ENCODE results near the gene LNPEP.

Gene LNPEP

GRCh38 chr5:97085459-97086181 lies 149.7 kb downstream of the LNPEP start:
- Histone ChIP-seq H3K4me2 (ENCODE audit: low read depth, low read length, poor library complexity, severe bottlenecking) (no peak overlapping the region), H3K9ac (ENCODE audit: low read length) (no peak overlapping the region), H3K27ac (ENCODE audit: low read depth, low read length) (no peak overlapping the region), H2AFZ (ENCODE audit: low read depth, low read length, severe bottlenecking) (no peak overlapping the region), H3K9me2 (replicated peaks; ENCODE audit: insufficient read depth, low read length) (no peaks in the 10 kb centered on the region), H3K79me2 (ENCODE audit: insufficient read depth, low read length) (no peaks in the 10 kb centered on the region), H3K9me3 (ENCODE audit: insufficient read depth, low read length) (no peaks in the 10 kb centered on the region), H4K20me1 (ENCODE audit: low read depth, low read length) (no peaks in the 10 kb centered on the region), H3K27me3 (ENCODE audit: low read length) (no peaks in the 10 kb centered on the region), H3K4me3 (ENCODE audit: insufficient read depth, low read length, poor library complexity, severe bottlenecking) (no peak overlapping the region), H3K36me3 (ENCODE audit: low read length) (no peaks in the 10 kb centered on the region), H3F3A (ENCODE audit: insufficient read depth) (no peaks in the 10 kb centered on the region)
- TF ChIP-seq CTCF (IDR thresholded peaks at IDR 0.05; ENCODE audit: insufficient read depth, low read length, poor library complexity, severe bottlenecking) (no peak), EZH2phosphoT487 (conservative IDR thresholded peaks at IDR 0.05; ENCODE audit: low read length) (no peak)

Measured in SU-DHL-6 (cell line).